Sigmoid colon (tissue), 4 donors: ENCODE measurements around the gene CD99L2.

Experiments
- EP300 ChIP-seq, 4 donors: sonication (generic); formaldehyde crosslinking; IDR thresholded peaks; one replicate each; pipeline ENCODE4 v1.6.1; 2017; ENCODE audit warnings: antibody characterized with exemption in 4 of 4
- POLR2A ChIP-seq, 2 donors: fragments of 450-650 bp; IDR thresholded peaks; one replicate each; pipeline ENCODE4 v1.6.1; 2016; ENCODE audit warnings: antibody characterized with exemption in 2 of 2, mild to moderate bottlenecking in 2 of 2, moderate library complexity in 2 of 2
- POLR2AphosphoS5 ChIP-seq, 4 donors: sonication (generic); formaldehyde crosslinking; IDR thresholded peaks; one replicate each; pipeline ENCODE4 v1.6.1; 2017; ENCODE audit warnings: antibody characterized with exemption in 4 of 4
- TF ChIP-seq, protein P1 (sequence below), 4 experiments: fragments of 450-650 bp in 3 of 4; fragments of 200-600 bp in 1 of 4; IDR thresholded peaks; one replicate each; pipeline ENCODE4 v1.5.1; 2016 to 2019; ENCODE audit warnings: antibody characterized with exemption in 4 of 4, mild to moderate bottlenecking in 3 of 4, moderate library complexity in 2 of 4

DNA sequence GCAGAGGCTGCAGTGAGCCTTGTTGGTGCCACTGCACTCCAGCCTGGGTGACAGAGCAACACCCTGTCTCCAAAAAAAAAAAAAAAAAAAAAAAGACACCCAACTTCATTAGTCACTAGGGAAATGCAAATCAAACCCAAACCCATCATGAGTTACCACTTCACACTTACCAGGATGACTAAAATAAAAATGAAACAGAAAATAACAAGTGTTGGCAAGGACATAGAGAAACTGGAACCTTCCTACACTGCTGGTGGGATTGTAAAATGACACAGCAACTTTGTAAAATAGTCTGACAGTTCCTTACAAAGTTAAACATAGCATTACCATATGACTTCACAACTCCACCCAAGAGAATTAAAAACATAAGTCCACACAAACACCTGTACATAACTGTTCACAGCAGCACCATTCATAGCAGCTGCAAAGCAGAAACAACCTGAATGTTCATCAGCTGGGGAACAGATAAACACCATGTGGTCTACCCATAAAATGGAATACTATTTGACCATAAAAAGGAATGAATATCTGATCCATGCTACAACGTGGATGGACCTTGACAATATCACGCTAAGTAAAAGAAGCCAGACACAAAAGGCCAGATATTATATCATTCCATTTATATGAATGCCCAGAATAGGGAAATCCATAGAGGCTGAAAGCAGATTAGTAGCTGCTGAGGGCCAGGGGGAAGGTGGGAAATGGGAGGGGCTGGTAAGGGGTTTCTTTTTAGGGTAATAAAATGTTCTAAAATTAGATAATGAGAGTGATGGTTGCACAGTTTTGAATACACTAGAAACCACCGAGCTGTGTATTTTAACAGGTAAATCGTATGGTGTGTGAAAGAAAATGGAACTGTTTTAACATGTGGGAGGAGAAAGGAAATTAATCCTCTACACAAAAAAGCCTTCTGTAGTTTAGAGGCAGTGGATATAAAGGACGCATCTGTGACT, 18.3 kb downstream of the CD99L2 start:
- TF ChIP-seq, protein P1, sequence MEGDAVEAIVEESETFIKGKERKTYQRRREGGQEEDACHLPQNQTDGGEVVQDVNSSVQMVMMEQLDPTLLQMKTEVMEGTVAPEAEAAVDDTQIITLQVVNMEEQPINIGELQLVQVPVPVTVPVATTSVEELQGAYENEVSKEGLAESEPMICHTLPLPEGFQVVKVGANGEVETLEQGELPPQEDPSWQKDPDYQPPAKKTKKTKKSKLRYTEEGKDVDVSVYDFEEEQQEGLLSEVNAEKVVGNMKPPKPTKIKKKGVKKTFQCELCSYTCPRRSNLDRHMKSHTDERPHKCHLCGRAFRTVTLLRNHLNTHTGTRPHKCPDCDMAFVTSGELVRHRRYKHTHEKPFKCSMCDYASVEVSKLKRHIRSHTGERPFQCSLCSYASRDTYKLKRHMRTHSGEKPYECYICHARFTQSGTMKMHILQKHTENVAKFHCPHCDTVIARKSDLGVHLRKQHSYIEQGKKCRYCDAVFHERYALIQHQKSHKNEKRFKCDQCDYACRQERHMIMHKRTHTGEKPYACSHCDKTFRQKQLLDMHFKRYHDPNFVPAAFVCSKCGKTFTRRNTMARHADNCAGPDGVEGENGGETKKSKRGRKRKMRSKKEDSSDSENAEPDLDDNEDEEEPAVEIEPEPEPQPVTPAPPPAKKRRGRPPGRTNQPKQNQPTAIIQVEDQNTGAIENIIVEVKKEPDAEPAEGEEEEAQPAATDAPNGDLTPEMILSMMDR (IDR thresholded peaks at IDR 0.05): no peak
- TF ChIP-seq POLR2AphosphoS5 (IDR thresholded peaks at IDR 0.05): no peak
- no peak for TF ChIP-seq EP300 (IDR thresholded peaks at IDR 0.05)
- no peak for TF ChIP-seq POLR2A (IDR thresholded peaks at IDR 0.05)
